Urothelium cell line (cell line): Measurements from ENCODE around the gene TJP3.
"Not testable (repeated sequence)": the region's sequence is repeated elsewhere in the genome, so short reads cannot be mapped to it uniquely, and the experiment has no call there.

ENCODE experiments used
- DNase-seq: peaks from one replicate; pipeline ENCODE4 v3.0.0; 2011; ENCODE audit warnings: low spot score, mixed read lengths
- FAIRE-seq: peaks from 2 replicates; lab custom pipeline; 2011; peaks lifted over from hg19 to GRCh38; lab: Jason Lieb, UNC

Gene TJP3

GRCh38 chr19:3765757-3766156 is 57.6 kb downstream of the TJP3 start:
- DNase-seq, FAIRE-seq: not testable (repeated sequence)

- DNase-seq (no peak), FAIRE-seq (no peak)
These were observed 58.3 kb downstream of the TJP3 start for GRCh38 chr19:3766520-3766919.

GRCh38 chr19:3767050-3767449 is 58.9 kb downstream of the TJP3 start:
- no peak for FAIRE-seq
- no peak for DNase-seq

GRCh38 chr19:3768015-3768747 is 60.0 kb downstream of the TJP3 start:
- FAIRE-seq (no peak), DNase-seq (no peak)

GRCh38 chr19:3768748-3769099 is 60.5 kb downstream of the TJP3 start:
- FAIRE-seq (no peak), DNase-seq (no peak)

- FAIRE-seq, result no peak
- no peak for DNase-seq
These were observed 61.3 kb downstream of the TJP3 start for GRCh38 chr19:3769494-3769893.

- no peak for DNase-seq
- FAIRE-seq, result no peak
These were observed 62.2 kb downstream of the TJP3 start for GRCh38 chr19:3770136-3770999.

GRCh38 chr19:3771000-3771905 is 63.1 kb downstream of the TJP3 start:
- no peak for DNase-seq
- FAIRE-seq, result no peak

- FAIRE-seq, result no peak
These were observed 63.8 kb downstream of the TJP3 start, which contains the start of gene RAX2 for GRCh38 chr19:3771906-3772455. Gene RAX2, minus strand, starts transcription at chr19:3772228. Its CDS starts 486 bp downstream, at chr19:3771742.

GRCh38 chr19:3773814-3774515 is 65.8 kb downstream of the TJP3 start:
- DNase-seq (no peak), FAIRE-seq (no peak)

More at GRCh38 chr19:3771906-3772455, 63.8 kb downstream of the TJP3 start, which contains the start of gene RAX2:
- no peak for DNase-seq

GRCh38 chr19:3774621-3775373 is 66.6 kb downstream of the TJP3 start:
- DNase-seq, result no peak
- FAIRE-seq, result no peak

GRCh38 chr19:3775374-3775711 is 67.2 kb downstream of the TJP3 start:
- FAIRE-seq, result no peak
- no peak for DNase-seq

- DNase-seq, result no peak
- no peak for FAIRE-seq
These were observed 67.6 kb downstream of the TJP3 start for GRCh38 chr19:3775831-3776230.

- DNase-seq (no peak), FAIRE-seq (peak; percentile 67)
These were observed 68.4 kb downstream of the TJP3 start for GRCh38 chr19:3776479-3777040.

- FAIRE-seq (no peak), DNase-seq (no peak)
These were observed 70.1 kb downstream of the TJP3 start for GRCh38 chr19:3778104-3778867.

- FAIRE-seq, result no peak
- no peak for DNase-seq
These were observed 70.9 kb downstream of the TJP3 start for GRCh38 chr19:3778899-3779723.

- DNase-seq, result no peak
- no peak for FAIRE-seq
These were observed 72.7 kb downstream of the TJP3 start for GRCh38 chr19:3780786-3781304.
